GM12892 (cell line): ENCODE data around the gene ALG5.

Experiments used
- POLR2A ChIP-seq: IDR thresholded peaks from 2 replicates; pipeline ENCODE4 v1.6.1; 2011; ENCODE audit warnings: low read depth, low read length, control low read depth
- POLR2AphosphoS5 ChIP-seq: IDR thresholded peaks from 2 replicates; pipeline ENCODE4 v1.6.1; 2011; ENCODE audit warnings: low read depth, low read length, control low read depth

DNA sequence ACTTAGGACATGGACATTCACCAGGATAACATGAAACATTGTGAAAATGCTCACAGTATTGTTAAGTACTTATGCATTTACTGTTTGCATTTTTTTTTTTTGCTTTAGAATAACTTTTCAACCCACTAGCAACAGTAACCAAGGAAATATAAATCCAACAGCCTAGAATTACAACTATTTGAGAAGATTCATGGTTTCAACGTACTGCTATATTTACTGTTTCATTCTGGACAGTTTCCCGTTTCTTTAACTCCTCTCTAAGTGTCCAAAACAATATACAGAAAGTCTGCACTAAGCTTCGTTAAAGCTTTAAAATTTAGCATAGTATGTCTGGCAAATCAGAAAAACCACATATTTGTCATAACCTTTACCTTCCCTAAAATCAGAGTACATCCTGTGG, 81.8 kb downstream of the ALG5 start:
- TF ChIP-seq POLR2AphosphoS5 (no peak), POLR2A (no peak)
